CD14-positive monocyte (primary cell): Measurements from ENCODE around the gene PRCP. TPM values are rescaled to one million over a fixed set of nuclear protein-coding genes. Genes with fewer than 3 reads are reported as not detected.

Experiments
- DNase-seq, 3 donors: peaks; one replicate each; pipeline ENCODE4 v3.0.0-alpha.2; 2011 to 2022
- H2AFZ ChIP-seq: 2 replicates; pipeline ENCODE4 v1.6.0; 2012; ENCODE audit warnings: mild to moderate bottlenecking, low read depth, low read length, inconsistent platforms; ENCODE audit not compliant: insufficient read depth, poor library complexity, severe bottlenecking
- H3K27ac ChIP-seq, 2 donors: 1 replicate in 1 of 2; 2 replicates in 1 of 2; pipeline ENCODE4 v1.5.1; 2012 to 2013; ENCODE audit warnings: low read length in 2 of 2, control low read depth in 1 of 2, inconsistent platforms in 1 of 2, low read depth in 1 of 2, mild to moderate bottlenecking in 1 of 2
- H3K27me3 ChIP-seq, 2 donors: one replicate each; pipeline versions ENCODE4 v1.6.0 to v1.6.1; 2011 to 2013; ENCODE audit warnings: low read length in 2 of 2; ENCODE audit not compliant: control insufficient read depth in 2 of 2, insufficient read depth in 2 of 2
- H3K36me3 ChIP-seq, 2 donors: replicated peaks in 1 of 2; 1 replicate in 1 of 2; 2 replicates in 1 of 2; pipeline versions ENCODE4 v1.5.1 to v1.6.1; 2012 to 2013; ENCODE audit warnings: low read length in 2 of 2, control low read depth in 1 of 2, inconsistent platforms in 1 of 2, mild to moderate bottlenecking in 1 of 2; ENCODE audit not compliant: insufficient read depth in 2 of 2, control insufficient read depth in 1 of 2
- H3K4me1 ChIP-seq, 2 donors: 1 replicate in 1 of 2; 2 replicates in 1 of 2; pipeline versions ENCODE4 v1.5.1 to v1.6.1; 2012 to 2013; ENCODE audit warnings: low read length in 2 of 2, control low read depth in 1 of 2, inconsistent platforms in 1 of 2, mild to moderate bottlenecking in 1 of 2, moderate library complexity in 1 of 2; ENCODE audit not compliant: insufficient read depth in 2 of 2, control insufficient read depth in 1 of 2
- H3K4me2 ChIP-seq: replicated peaks from 2 replicates; pipeline ENCODE3; 2012; ENCODE audit warnings: low read length, moderate library complexity, mild to moderate bottlenecking; ENCODE audit not compliant: poor library complexity, severe bottlenecking; ENCODE audit errors: extremely low read depth
- H3K4me3 ChIP-seq, 3 experiments: fragments of 200-600 bp in 1 of 3; sonication (generic) in 1 of 3; replicated peaks in 1 of 3; 1 replicate in 2 of 3; 2 replicates in 1 of 3; pipeline ENCODE4 v1.5.1; 2011 to 2013; ENCODE audit warnings: low read length in 3 of 3, mild to moderate bottlenecking in 3 of 3, control low read depth in 2 of 3, low read depth in 2 of 3, inconsistent platforms in 1 of 3, moderate library complexity in 1 of 3
- H3K79me2 ChIP-seq: 2 replicates; pipeline ENCODE4 v1.6.0; 2012; ENCODE audit warnings: mild to moderate bottlenecking, control low read depth, inconsistent platforms, low read length, moderate library complexity; ENCODE audit not compliant: insufficient read depth
- H3K9ac ChIP-seq: 2 replicates; pipeline ENCODE4 v1.6.0; 2017; ENCODE audit warnings: low read length, mild to moderate bottlenecking; ENCODE audit not compliant: insufficient read depth, poor library complexity, severe bottlenecking
- H3K9me3 ChIP-seq, 2 donors: replicated peaks in 1 of 2; 1 replicate in 1 of 2; 2 replicates in 1 of 2; pipeline versions ENCODE4 v1.5.1 to v1.6.1; 2012 to 2013; ENCODE audit warnings: low read length in 2 of 2, control low read depth in 1 of 2; ENCODE audit not compliant: control insufficient read depth in 1 of 2, insufficient read depth in 1 of 2
- H4K20me1 ChIP-seq: 2 replicates; pipeline ENCODE4 v1.6.0; 2012; ENCODE audit warnings: mild to moderate bottlenecking, low read length, control low read depth, moderate library complexity; ENCODE audit not compliant: insufficient read depth
- H3K27ac Mint-ChIP-seq, 7 donors: one replicate each; pipeline ENCODE4 v1.8.0; 2020; ENCODE audit warnings: mild to moderate bottlenecking in 7 of 7, mixed read lengths in 7 of 7, moderate library complexity in 6 of 7, inconsistent platforms in 2 of 7
- H3K27me3 Mint-ChIP-seq, 3 donors: one replicate each; pipeline ENCODE4 v1.8.0; 2021 to 2022; ENCODE audit warnings: low read depth in 3 of 3, mild to moderate bottlenecking in 3 of 3, mixed read lengths in 3 of 3, moderate library complexity in 3 of 3, inconsistent platforms in 1 of 3
- H3K36me3 Mint-ChIP-seq, 2 donors: one replicate each; pipeline ENCODE4 v1.8.0; 2020; ENCODE audit warnings: mixed read lengths in 2 of 2, inconsistent platforms in 1 of 2, mild to moderate bottlenecking in 1 of 2
- H3K4me1 Mint-ChIP-seq: one replicate; pipeline ENCODE4 v1.8.0; 2020; ENCODE audit warnings: mild to moderate bottlenecking, mixed read lengths
- H3K4me3 Mint-ChIP-seq, 2 donors: one replicate each; pipeline ENCODE4 v1.8.0; 2020; ENCODE audit warnings: mild to moderate bottlenecking in 2 of 2, mixed read lengths in 2 of 2, moderate library complexity in 1 of 2
- H3K9me3 Mint-ChIP-seq, 7 donors: one replicate each; pipeline ENCODE4 v1.8.0; 2020 to 2022; ENCODE audit warnings: mixed read lengths in 7 of 7, mild to moderate bottlenecking in 6 of 7, moderate library complexity in 6 of 7, inconsistent platforms in 2 of 7
- CTCF ChIP-seq: fragments of 200-600 bp; IDR thresholded peaks from one replicate; pipeline ENCODE4 v1.8.0; 2022; ENCODE audit warnings: antibody characterized with exemption, mild to moderate bottlenecking
- WGBS: methylation state at CpG from one replicate; pipeline ENCODE4 v1.1.5; 2013; ENCODE audit warnings: missing lambda C conversion rate; ENCODE audit not compliant: insufficient coverage; 5-methylcytosine and 5-hydroxymethylcytosine counted together
- intact Hi-C, 2 donors: fragments of 100-400 bp; cut with micrococcal nuclease; formaldehyde crosslinking; loops; one replicate each; pipeline versions ENCODE4 v1.15.0 to v1.15.1; 2023
- polyA plus RNA-seq, 3 donors: library from polyadenylated mRNA; depleted of rRNA in 1 of 3; unstranded in 2 of 3; stranded (reverse) in 1 of 3; fragments of 300-500 nt in 2 of 3; fragments of >200 nt in 1 of 3; fragmentation: Illumina TruSeq in 2 of 3; gene quantifications; 1 replicate in 2 of 3; 2 replicates in 1 of 3; pipeline ENCODE4 v1.2.3, GENCODE V29; 2012 to 2021

Gene PRCP
- polyA plus RNA-seq, 3 donors, result 68.0 to 228 (median 186) TPM

- Histone ChIP-seq H3K9me3 (no peaks in the 10 kb centered on the region), H3K4me1 (peaks cover 15 to 22% of the 10 kb centered on the region in 2 donors), H3K4me3 (no peak overlapping the region), H3K36me3 (peaks cover 14 to 51% of the 10 kb centered on the region in 2 donors), H4K20me1 (no peaks in the 10 kb centered on the region), H3K27me3 (no peaks in the 10 kb centered on the region), H3K4me2 (no peak overlapping the region), H3K9ac (no peak overlapping the region), H2AFZ (no peak overlapping the region), H3K79me2 (peaks cover 72% of the 10 kb centered on the region), H3K27ac (peak overlapping the region in 1 of 2 donors; percentile 13)
- Mint-ChIP-seq H3K36me3 (peaks cover 35 to 45% of the 10 kb centered on the region in 2 donors), H3K4me1 (peaks cover 27% of the 10 kb centered on the region), H3K27ac (peak overlapping the region in 1 of 7 donors; percentile 16), H3K4me3 (no peak overlapping the region), H3K27me3 (no peaks in the 10 kb centered on the region), H3K9me3 (peaks cover 0 to 4% (median 0%) of the 10 kb centered on the region in 7 donors)
- no CpG with 5 or more reads among the region's 7 CpGs for WGBS
- DNase-seq, result no peak
- TF ChIP-seq CTCF, result no peak
- intact Hi-C loops, result loop anchor here in 1 of 2 donors (10.0 kb wide), 1 partner anchor 166 kb away; the partner anchor contains the start of gene RAB30
Observed at GRCh38 chr11:82909015-82909640, 8.9 kb upstream of the PRCP start.

GRCh38 chr11:82908311-82908710 is 8.1 kb upstream of the PRCP start:
- Mint-ChIP-seq H3K4me3 (no peak overlapping the region), H3K9me3 (peaks cover 0 to 4% (median 0%) of the 10 kb centered on the region in 7 donors), H3K27ac (peak overlapping the region in 5 of 7 donors; percentile 5 to 92 (median 78)), H3K27me3 (no peaks in the 10 kb centered on the region), H3K4me1 (peaks cover 27% of the 10 kb centered on the region), H3K36me3 (peaks cover 35 to 43% of the 10 kb centered on the region in 2 donors)
- no peak for TF ChIP-seq CTCF
- no peak for DNase-seq
- H3K9me3 ChIP-seq, result no peaks in the 10 kb centered on the region
- peaks cover 9 to 51% of the 10 kb centered on the region in 2 donors for H3K36me3 ChIP-seq
- no peaks in the 10 kb centered on the region for H4K20me1 ChIP-seq
- no peak overlapping the region for H3K9ac ChIP-seq
- no peak overlapping the region for H2AFZ ChIP-seq
- H3K27me3 ChIP-seq, result no peaks in the 10 kb centered on the region
- intact Hi-C loops, result loop anchor here in 1 of 2 donors (10.0 kb wide), 1 partner anchor 166 kb away; the partner anchor contains the start of gene RAB30
- peaks cover 15 to 22% of the 10 kb centered on the region in 2 donors for H3K4me1 ChIP-seq
- H3K79me2 ChIP-seq, result peaks cover 80% of the 10 kb centered on the region
- H3K4me2 ChIP-seq, result no peak overlapping the region
- H3K27ac ChIP-seq, result peak overlapping the region in 1 of 2 donors; percentile 61
- no peak overlapping the region for H3K4me3 ChIP-seq
